GM12865 (cell line): ENCODE results near the gene MTR.

Source experiments
- DNase-seq: peaks from one replicate; pipeline ENCODE4 v3.0.0; 2010; ENCODE audit warnings: low read depth
- H3K4me3 ChIP-seq: 2 replicates; pipeline ENCODE4 v1.5.1; 2011; ENCODE audit warnings: mild to moderate bottlenecking, low read depth, low read length, control low read depth
- CTCF ChIP-seq: IDR thresholded peaks from 2 replicates; pipeline ENCODE4 v1.5.1; 2011; ENCODE audit warnings: low read length, control low read depth, low read depth, inconsistent platforms; ENCODE audit not compliant: insufficient read depth; ENCODE audit errors: missing control alignments

The MTR gene

GRCh38 chr1:236890152-236891056 is 95.3 kb downstream of the MTR start:
- no peak overlapping the region for H3K4me3 ChIP-seq
- no peak for DNase-seq
- TF ChIP-seq CTCF = no peak

GRCh38 chr1:236893626-236894545 is 98.8 kb downstream of the MTR start:
- no peak for DNase-seq
- no peak for TF ChIP-seq CTCF
- H3K4me3 ChIP-seq = no peak overlapping the region

- TF ChIP-seq CTCF = no peak
- H3K4me3 ChIP-seq = no peak overlapping the region
- no peak for DNase-seq
Observed at GRCh38 chr1:236895665-236896387, 100.7 kb downstream of the MTR start.

GRCh38 chr1:236896716-236897115 is 101.6 kb downstream of the MTR start:
- no peak overlapping the region for H3K4me3 ChIP-seq
- TF ChIP-seq CTCF = no peak
- no peak for DNase-seq

GRCh38 chr1:236904892-236905741 is 110.0 kb downstream of the MTR start:
- TF ChIP-seq CTCF = no peak
- no peak overlapping the region for H3K4me3 ChIP-seq
- DNase-seq = no peak

GRCh38 chr1:236907205-236907604 is 112.1 kb downstream of the MTR start:
- no peak for TF ChIP-seq CTCF
- no peak overlapping the region for H3K4me3 ChIP-seq
- DNase-seq = no peak
